Loucy (cell line): ENCODE data around the gene TMEM87B.

Source experiments
- H2AFZ ChIP-seq: fragments of 200-600 bp; sonication (generic); 2 replicates; pipeline ENCODE4 v1.6.0; 2016; ENCODE audit warnings: antibody characterized with exemption, mild to moderate bottlenecking, low read length, moderate library complexity
- H3F3A ChIP-seq: fragments of 200-600 bp; 2 replicates; pipeline ENCODE4 v1.6.0; 2016; ENCODE audit warnings: antibody characterized with exemption, low read depth, mild to moderate bottlenecking
- H3K27me3 ChIP-seq: fragments of 200-600 bp; sonication (generic); 2 replicates; pipeline ENCODE4 v1.6.1; 2014; ENCODE audit warnings: low read length, mild to moderate bottlenecking; ENCODE audit not compliant: insufficient read depth, poor library complexity, severe bottlenecking
- H3K36me3 ChIP-seq: fragments of 200-600 bp; sonication (generic); 2 replicates; pipeline ENCODE4 v1.6.1; 2016; ENCODE audit warnings: low read length; ENCODE audit not compliant: insufficient read depth
- H3K4me1 ChIP-seq: fragments of 200-600 bp; sonication (generic); 2 replicates; pipeline ENCODE4 v1.5.1; 2014; ENCODE audit warnings: low read length, mild to moderate bottlenecking; ENCODE audit not compliant: insufficient read depth, poor library complexity, severe bottlenecking
- H3K4me2 ChIP-seq: fragments of 200-600 bp; sonication (generic); 2 replicates; pipeline ENCODE4 v1.6.0; 2014; ENCODE audit warnings: antibody characterized with exemption, low read length, low read depth, mild to moderate bottlenecking; ENCODE audit not compliant: poor library complexity, severe bottlenecking
- H3K4me3 ChIP-seq: fragments of 200-600 bp; sonication (generic); 2 replicates; pipeline ENCODE4 v1.5.1; 2014; ENCODE audit warnings: low read length, mild to moderate bottlenecking, mixed read lengths; ENCODE audit not compliant: poor library complexity, severe bottlenecking
- H3K79me2 ChIP-seq: fragments of 200-600 bp; sonication (generic); 2 replicates; pipeline ENCODE4 v1.6.1; 2014; ENCODE audit warnings: low read length; ENCODE audit not compliant: insufficient read depth
- H3K9ac ChIP-seq: fragments of 200-600 bp; sonication (generic); 2 replicates; pipeline ENCODE4 v1.6.0; 2014; ENCODE audit warnings: mild to moderate bottlenecking, low read depth, low read length, moderate library complexity; ENCODE audit not compliant: poor library complexity, severe bottlenecking
- H3K9me2 ChIP-seq: fragments of 200-600 bp; sonication (generic); replicated peaks from 2 replicates; pipeline ENCODE4 v1.6.1; 2016; ENCODE audit warnings: low read depth, low read length, mixed read lengths
- H3K9me3 ChIP-seq: fragments of 200-600 bp; sonication (generic); 2 replicates; pipeline ENCODE4 v1.6.1; 2014; ENCODE audit warnings: mild to moderate bottlenecking, antibody characterized with exemption, low read length, low read depth; ENCODE audit not compliant: insufficient read depth
- H4K20me1 ChIP-seq: fragments of 200-600 bp; sonication (generic); 2 replicates; pipeline ENCODE4 v1.6.0; 2014; ENCODE audit warnings: antibody characterized with exemption, low read length, mild to moderate bottlenecking; ENCODE audit not compliant: insufficient read depth, poor library complexity, severe bottlenecking
- CTCF ChIP-seq: fragments of 200-600 bp; sonication (generic); conservative IDR thresholded peaks from 2 replicates; pipeline ENCODE4 v1.5.1; 2014; ENCODE audit warnings: mild to moderate bottlenecking, antibody characterized with exemption, low read length
- EZH2phosphoT487 ChIP-seq: fragments of 200-600 bp; IDR thresholded peaks from 2 replicates; pipeline ENCODE4 v1.6.1; 2018; ENCODE audit warnings: antibody characterized with exemption, mild to moderate bottlenecking, moderate library complexity, borderline replicate concordance

Gene TMEM87B

DNA sequence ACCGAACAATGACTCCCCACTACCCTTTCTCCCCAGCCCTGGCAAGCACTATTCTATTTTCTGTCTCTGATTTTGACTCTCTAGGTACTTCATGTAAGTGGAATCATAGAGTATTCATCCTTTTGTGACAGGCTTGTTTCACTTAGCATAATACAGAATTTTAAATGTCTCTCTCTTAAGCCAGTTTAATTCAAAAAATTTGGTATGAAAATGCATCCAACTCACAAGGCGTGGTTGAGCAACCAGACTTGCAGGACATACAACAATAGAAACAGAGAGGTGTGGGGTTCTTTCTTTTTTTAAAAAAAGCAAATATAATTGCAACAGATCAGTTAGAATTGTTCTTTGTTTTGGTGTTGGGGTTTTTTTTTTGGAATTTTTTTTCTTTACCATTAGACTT, 47.6 kb upstream of the TMEM87B start:
- no peaks in the 10 kb centered on the region for H3K27me3 ChIP-seq
- H3K4me3 ChIP-seq: no peak overlapping the region
- no peaks in the 10 kb centered on the region for H3F3A ChIP-seq
- peaks cover 32% of the 10 kb centered on the region; the same call in 1 of the 2 replicates for H3K36me3 ChIP-seq
- no peaks in the 10 kb centered on the region for H3K79me2 ChIP-seq
- peaks cover 9% of the 10 kb centered on the region for H3K4me1 ChIP-seq
- no peak overlapping the region for H3K4me2 ChIP-seq
- no peaks in the 10 kb centered on the region for H3K9me2 ChIP-seq
- no peaks in the 10 kb centered on the region for H4K20me1 ChIP-seq
- no peak for TF ChIP-seq CTCF
- TF ChIP-seq EZH2phosphoT487: no peak
- no peak overlapping the region for H3K9ac ChIP-seq
- no peaks in the 10 kb centered on the region for H3K9me3 ChIP-seq
- no peak overlapping the region for H2AFZ ChIP-seq

- Histone ChIP-seq H3K9me2 (no peaks in the 10 kb centered on the region), H3K36me3 (peaks cover 25% of the 10 kb centered on the region; the same call in 1 of the 2 replicates), H3K4me1 (peaks cover 9% of the 10 kb centered on the region), H3K27me3 (no peaks in the 10 kb centered on the region), H3K9ac (no peak overlapping the region), H2AFZ (no peak overlapping the region), H3K9me3 (no peaks in the 10 kb centered on the region), H4K20me1 (no peaks in the 10 kb centered on the region), H3F3A (no peaks in the 10 kb centered on the region), H3K4me3 (no peak overlapping the region), H3K4me2 (no peak overlapping the region), H3K79me2 (no peaks in the 10 kb centered on the region)
- no peak for TF ChIP-seq CTCF
- no peak for TF ChIP-seq EZH2phosphoT487
Measured at GRCh38 chr2:112008910-112009485, 46.1 kb upstream of the TMEM87B start.

- Histone ChIP-seq H3K36me3 (peaks cover 22% of the 10 kb centered on the region; the same call in 1 of the 2 replicates), H4K20me1 (no peaks in the 10 kb centered on the region), H3K9me2 (no peaks in the 10 kb centered on the region), H3K4me1 (peaks cover 9% of the 10 kb centered on the region), H3K4me2 (no peak overlapping the region), H3F3A (no peaks in the 10 kb centered on the region), H3K4me3 (no peak overlapping the region), H3K27me3 (no peaks in the 10 kb centered on the region), H2AFZ (no peak overlapping the region), H3K9ac (no peak overlapping the region), H3K79me2 (no peaks in the 10 kb centered on the region), H3K9me3 (no peaks in the 10 kb centered on the region)
- TF ChIP-seq EZH2phosphoT487 (no peak), CTCF (no peak)
Measured at GRCh38 chr2:112010751-112011150, 44.3 kb upstream of the TMEM87B start.
